Heart left ventricle (tissue), 13 donors: Measurements from ENCODE around the gene PTPN13.

Source experiments
- POLR2A ChIP-seq, 2 donors: fragments of 450-650 bp; IDR thresholded peaks; one replicate each; pipeline ENCODE4 v1.6.1; 2017; ENCODE audit warnings: antibody characterized with exemption in 2 of 2, mild to moderate bottlenecking in 2 of 2, moderate library complexity in 2 of 2
- TF ChIP-seq, protein P1 (sequence below), 12 donors: fragments of 200-600 bp; sonication (generic) in 4 of 12; IDR thresholded peaks; one replicate each; pipeline versions ENCODE4 v1.5.0 to v1.8.0; 2018 to 2022; ENCODE audit warnings: antibody characterized with exemption in 12 of 12, mild to moderate bottlenecking in 5 of 12
- donor health status: ischemic (EF 13 %, LVEDD 7.1; RV severe dilation, severe dysfunction).
- donor health status: DM: no; HTN: yes; CAD: no.
- donor health status: DM: no; HTN: no; CAD: no.
- donor health status: ischemic (EF 25% LVEDD 6.9; RV normal size, moderate dysfunction).
- donor health status: ischemic (EF 25% LVEDD 5.7; RV mildly dilated, moderate dysfunction).
- donor health status: ischemic (EF 35%, LVEDD 5.7; RV mildly dilated, moderate dysfunction).
- donor health status: nonischemic (EF 11% LVEDD 7.7; RV severe dilation, severe dysfunction).
- donor health status: DM: yes; HTN: yes; CAD: no.
- donor health status: PGD.
- donor health status: ischemic (EF 29% LVEDD 5.4; RV normal size, mild dysfunction).
- donor health status: nonischemic (EF 23%, LVEDD 6.1; RV moderate dilation, normal function).

GRCh38 chr4:86627462-86628135 is 33.5 kb downstream of the PTPN13 start:
- TF ChIP-seq, protein P1, sequence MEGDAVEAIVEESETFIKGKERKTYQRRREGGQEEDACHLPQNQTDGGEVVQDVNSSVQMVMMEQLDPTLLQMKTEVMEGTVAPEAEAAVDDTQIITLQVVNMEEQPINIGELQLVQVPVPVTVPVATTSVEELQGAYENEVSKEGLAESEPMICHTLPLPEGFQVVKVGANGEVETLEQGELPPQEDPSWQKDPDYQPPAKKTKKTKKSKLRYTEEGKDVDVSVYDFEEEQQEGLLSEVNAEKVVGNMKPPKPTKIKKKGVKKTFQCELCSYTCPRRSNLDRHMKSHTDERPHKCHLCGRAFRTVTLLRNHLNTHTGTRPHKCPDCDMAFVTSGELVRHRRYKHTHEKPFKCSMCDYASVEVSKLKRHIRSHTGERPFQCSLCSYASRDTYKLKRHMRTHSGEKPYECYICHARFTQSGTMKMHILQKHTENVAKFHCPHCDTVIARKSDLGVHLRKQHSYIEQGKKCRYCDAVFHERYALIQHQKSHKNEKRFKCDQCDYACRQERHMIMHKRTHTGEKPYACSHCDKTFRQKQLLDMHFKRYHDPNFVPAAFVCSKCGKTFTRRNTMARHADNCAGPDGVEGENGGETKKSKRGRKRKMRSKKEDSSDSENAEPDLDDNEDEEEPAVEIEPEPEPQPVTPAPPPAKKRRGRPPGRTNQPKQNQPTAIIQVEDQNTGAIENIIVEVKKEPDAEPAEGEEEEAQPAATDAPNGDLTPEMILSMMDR (IDR thresholded peaks at IDR 0.05): no peak
- no peak for TF ChIP-seq POLR2A (IDR thresholded peaks at IDR 0.05)
